ENCODE measurements around the gene RMDN3.

The RMDN3 gene

GRCh38 chr15:40773496-40773895, 18.4 kb upstream of the RMDN3 start:
- DNase-seq (ENCODE audit: low read depth, low spot score): no peak

DNA sequence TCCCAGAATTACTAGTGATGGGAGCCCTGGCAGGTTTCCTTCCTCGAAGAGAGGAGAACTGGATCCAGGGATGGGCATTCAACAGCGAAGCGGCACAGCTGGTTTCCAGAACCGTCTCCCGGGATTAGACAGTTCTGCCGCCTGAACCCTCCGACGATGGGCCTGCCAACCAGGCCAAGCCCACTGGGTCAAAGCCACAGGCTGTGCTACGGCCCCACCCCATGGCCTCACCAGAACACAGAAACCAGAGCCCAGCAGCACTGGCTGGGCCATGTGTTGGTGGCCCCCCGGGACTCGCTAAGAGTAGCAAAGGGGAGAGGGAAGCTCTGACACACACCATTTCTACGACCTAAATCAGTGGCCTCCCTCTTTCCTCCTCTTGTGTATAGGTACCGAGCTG, 17.0 kb upstream of the RMDN3 start:
- no peak for DNase-seq (ENCODE audit: low read depth, low spot score)

DNA sequence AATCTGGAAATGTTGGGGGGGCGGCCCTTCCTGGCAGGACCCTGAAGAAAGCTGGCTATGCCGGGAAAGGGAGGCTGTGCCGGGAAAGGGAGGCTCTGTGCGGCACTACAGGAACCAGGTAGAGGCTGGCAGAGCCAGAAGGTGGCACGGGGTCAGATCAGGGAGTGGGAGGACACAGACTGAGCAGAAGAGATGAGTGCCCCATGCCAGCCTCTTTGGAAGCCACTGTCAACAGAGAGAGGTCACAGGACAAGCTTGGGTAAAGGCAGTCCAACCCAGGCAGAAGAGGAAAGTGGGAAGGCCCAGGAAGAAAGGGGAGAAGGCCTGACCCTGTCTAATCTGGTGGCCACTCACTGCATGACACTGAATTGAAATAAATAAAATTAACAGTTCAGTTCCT, 16.2 kb upstream of the RMDN3 start:
- DNase-seq (ENCODE audit: low read depth, low spot score): no peak

GRCh38 chr15:40770147-40770721, 15.2 kb upstream of the RMDN3 start:
- DNase-seq (ENCODE audit: low read depth, low spot score): no peak

GRCh38 chr15:40769274-40770146, 14.5 kb upstream of the RMDN3 start, which contains the start of gene C15orf62:
TSS of gene C15orf62 (plus strand) at chr15:40769980. CDS start at chr15:40770496, 516 bp downstream.
- DNase-seq (ENCODE audit: low read depth, low spot score): no peak

DNA sequence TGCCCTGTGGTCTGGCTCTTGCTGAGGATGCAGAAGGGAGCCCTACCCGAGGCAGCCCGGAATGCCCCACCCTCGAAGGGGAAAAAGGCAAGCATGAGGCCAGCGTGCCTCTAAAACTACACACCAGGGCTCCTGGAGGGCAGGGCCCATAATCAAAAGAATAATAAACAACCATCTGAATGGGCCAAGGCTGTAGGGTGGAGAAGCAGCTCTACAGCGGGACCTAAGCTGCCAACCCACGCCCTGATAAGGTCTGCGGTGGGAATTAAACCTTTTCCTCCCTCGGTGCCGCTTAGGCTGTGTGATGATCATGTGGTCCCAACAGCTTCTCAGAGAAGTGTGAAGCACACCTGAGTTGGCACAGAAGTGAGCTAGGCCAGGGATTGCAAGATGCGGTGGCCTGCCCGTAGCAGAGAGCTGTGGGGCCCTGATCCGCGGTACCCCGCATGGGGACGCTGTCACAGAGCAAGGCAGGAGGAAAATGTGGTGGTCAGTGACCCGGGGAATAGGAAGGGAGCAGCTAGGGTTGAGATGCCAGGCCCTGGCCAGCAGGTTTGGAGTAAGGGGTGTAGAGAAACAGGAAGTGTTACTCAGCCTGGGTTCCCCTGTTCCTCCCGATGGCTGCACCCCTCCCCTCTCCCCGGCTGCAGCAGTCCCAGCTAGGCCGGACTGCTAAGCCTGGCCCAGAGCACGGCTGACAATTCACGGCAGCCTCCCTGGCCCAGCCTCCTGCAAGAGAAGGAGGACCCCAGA, 13.6 kb upstream of the RMDN3 start:
- DNase-seq (ENCODE audit: low read depth, low spot score): no peak

GRCh38 chr15:40767838-40768500, 12.9 kb upstream of the RMDN3 start:
- DNase-seq (ENCODE audit: low read depth, low spot score): no peak

GRCh38 chr15:40766906-40767837, 12.1 kb upstream of the RMDN3 start:
- DNase-seq (ENCODE audit: low read depth, low spot score): no peak

DNA sequence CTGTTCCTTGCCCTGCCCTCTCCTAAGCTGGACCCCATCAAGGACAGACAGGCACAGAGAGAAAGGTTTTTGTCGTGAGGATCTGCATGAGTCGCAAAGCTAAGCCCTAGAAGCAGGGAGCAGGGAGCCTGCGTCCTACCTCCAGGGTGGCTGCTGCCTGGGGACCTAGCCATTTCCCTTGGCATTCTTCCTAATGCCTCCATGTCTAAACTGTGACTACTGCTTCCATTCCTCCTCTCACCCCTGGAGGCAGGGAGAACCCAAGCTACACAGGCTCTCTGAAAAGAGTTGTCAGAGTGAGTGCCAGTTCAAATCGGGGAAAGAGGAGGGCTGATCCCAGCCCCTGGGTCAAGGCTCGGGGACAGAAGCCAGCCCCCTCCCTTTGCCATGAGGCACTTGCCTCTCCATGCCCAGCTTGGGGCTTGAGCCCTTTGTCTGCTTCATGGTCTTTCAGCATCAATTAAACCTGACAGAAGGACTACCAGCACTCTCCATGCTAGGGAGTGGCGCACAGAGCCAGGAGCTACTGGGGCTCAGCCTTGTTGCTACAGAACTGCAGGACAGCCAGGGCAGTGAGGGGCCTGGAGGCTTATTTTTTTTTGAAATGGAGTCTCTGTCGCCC, 11.3 kb upstream of the RMDN3 start:
- no peak for DNase-seq (ENCODE audit: low read depth, low spot score)

GRCh38 chr15:40764629-40765103, 9.6 kb upstream of the RMDN3 start:
- no peak for DNase-seq (ENCODE audit: low read depth, low spot score)

DNA sequence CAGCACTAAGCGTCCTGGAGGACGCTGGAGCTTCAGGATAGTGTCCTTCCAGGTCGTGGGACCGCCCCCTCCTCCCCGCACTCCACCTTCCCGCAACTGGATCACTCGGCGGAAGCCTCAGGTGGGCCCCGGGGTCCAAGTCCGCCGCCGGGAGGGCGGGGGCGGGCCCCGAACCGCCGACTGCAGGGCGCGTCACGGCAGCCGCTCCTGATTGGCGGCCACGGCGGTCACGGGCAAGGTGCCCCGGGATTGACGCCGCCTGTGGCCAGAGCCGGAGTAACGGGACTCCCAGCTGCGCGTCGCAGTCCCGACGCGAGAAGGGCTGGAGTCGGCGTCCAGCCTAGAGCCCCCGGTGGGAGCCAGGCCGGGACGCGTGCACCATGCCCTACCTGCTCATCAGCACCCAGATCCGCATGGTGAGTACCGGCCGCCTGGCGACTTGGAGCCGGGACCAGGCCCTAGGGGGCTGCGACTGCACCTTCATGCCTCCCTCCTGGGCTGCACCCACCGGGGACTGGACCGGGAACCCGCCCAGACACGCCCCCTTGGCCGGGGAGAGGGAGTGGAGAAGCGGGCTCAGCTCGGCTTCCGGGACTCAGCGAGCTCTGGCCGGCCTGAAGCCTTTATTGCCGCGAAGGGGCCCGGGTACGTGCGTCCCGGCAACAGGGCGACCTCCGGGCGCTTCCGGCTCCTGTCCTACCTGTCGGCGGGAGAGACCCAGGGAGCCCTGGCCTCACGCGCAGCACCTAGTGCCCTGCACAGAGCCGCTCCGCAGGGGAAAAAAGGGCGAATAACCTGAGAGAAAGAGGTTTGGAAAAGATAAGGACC, 9.0 kb upstream of the RMDN3 start, which contains the start of gene GCHFR:
GCHFR (plus strand) TSS at position 268 of the 828 bp plus-strand sequence; CDS start at position 381, 113 bp downstream.
- DNase-seq (ENCODE audit: low read depth, low spot score): no peak

DNA sequence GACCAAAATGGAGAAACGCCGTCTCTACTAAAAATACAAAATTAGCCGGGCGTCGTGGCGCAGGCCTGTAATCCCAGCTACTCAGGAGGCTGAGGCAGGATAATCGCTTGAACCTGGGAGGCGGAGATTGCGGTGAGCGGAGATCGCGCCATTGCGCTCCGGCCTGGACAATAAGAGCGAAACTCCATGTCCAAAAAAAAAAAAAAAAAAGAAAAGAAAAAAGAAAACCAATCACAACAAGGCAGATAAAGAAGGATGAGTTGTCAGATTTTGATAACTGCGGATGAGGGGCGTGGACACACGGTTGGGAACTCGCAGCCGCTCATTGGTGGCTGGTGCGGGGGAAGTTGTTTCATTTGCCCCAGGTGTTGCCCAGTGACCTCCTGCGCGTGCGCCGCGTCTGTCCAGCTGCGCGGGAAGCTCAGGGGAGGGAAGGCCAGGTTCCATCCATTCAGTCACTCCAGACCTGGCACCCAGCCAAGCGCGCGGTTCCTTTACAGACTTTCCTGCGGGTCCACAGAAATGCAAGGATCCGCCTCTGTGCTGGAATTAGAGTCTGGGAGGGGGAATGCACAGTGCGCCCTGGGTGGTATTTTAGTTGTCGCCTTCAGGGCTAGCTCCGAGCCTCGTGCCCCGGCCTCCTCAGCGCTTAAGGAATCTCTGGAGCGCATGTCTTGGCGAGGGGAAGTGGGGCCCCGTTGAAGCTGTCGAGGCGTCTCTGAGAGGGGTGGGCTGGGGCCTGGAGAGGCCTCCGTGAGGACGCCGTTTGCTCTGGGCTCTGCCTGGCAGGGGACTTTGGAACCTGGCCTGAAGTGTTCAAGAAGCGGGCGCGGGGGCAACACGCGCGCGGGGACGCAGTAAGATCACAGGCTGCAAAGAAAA, 8.1 kb upstream of the RMDN3 start:
- DNase-seq (ENCODE audit: low read depth, low spot score): no peak

DNA sequence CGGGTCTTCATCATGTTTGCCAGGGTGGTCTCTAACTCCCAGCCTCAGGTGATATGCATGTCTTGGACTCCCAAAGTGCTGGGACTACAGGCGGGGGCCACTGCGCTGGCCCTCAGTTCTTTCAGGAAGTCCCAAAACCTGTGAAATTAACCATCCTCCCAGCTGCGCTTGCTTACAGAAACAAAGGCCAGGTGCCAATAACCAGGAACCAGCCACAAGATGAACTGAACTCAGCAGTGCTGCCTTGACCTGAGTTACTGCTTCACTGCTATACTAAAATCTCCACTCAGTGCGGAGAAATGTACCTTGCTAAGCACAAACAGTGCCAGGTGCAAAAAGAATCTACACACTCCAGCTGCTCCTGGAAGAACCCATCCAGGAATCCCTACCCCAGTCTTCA, 4.9 kb upstream of the RMDN3 start:
- no peak for DNase-seq (ENCODE audit: low read depth, low spot score)

DNA sequence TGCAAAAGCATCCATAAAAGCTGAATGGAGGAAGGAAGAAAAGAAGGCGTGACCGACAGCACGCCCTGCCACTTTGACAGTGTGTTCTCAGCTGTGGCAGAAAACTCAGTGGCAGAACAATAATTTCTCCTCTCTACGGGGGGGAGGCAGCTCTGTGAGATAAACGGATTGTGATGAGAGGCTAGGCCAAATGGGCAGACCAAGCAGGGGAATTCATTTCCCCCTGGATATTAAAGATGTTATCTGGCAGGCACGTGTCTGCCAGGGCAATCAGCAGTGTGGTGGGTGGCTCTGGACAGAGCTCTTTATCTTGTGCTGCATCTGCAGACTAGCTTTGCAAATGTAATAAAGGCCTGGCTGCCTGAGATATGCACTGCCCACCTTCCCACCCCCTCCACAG, 1.9 kb upstream of the RMDN3 start:
- DNase-seq (ENCODE audit: low read depth, low spot score): no peak

- DNase-seq (ENCODE audit: low read depth, low spot score): no peak
These were observed 756 bp upstream of the RMDN3 start for GRCh38 chr15:40755812-40756208.

- no peak for DNase-seq (ENCODE audit: low read depth, low spot score)
These were observed 526 bp downstream of the RMDN3 start for GRCh38 chr15:40754574-40754882.

DNA sequence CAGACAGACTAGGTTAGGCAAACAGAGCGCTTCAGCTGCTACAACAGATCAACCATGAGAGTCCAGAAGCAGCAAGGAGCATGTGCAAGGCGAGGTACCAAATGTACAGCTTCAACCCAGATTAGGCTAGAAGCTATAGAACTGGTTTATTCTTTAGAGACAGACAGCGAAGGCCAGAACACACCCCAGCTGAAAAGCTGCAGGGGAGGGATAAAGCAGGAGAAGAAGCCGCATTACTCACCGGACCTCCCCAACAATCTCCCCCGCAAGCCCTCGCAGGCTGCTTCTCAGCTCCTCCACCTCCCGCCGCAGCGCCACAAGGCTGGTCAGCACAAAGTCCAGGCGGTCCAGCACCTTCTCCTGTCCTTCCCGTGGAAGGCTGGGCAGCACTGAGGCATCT, 3.3 kb downstream of the RMDN3 start:
- DNase-seq (ENCODE audit: low read depth, low spot score): no peak

GRCh38 chr15:40750885-40751284, 4.2 kb downstream of the RMDN3 start:
- DNase-seq (ENCODE audit: low read depth, low spot score): no peak
